ENCODE results near the gene SH2D5.

Gene SH2D5

DNA sequence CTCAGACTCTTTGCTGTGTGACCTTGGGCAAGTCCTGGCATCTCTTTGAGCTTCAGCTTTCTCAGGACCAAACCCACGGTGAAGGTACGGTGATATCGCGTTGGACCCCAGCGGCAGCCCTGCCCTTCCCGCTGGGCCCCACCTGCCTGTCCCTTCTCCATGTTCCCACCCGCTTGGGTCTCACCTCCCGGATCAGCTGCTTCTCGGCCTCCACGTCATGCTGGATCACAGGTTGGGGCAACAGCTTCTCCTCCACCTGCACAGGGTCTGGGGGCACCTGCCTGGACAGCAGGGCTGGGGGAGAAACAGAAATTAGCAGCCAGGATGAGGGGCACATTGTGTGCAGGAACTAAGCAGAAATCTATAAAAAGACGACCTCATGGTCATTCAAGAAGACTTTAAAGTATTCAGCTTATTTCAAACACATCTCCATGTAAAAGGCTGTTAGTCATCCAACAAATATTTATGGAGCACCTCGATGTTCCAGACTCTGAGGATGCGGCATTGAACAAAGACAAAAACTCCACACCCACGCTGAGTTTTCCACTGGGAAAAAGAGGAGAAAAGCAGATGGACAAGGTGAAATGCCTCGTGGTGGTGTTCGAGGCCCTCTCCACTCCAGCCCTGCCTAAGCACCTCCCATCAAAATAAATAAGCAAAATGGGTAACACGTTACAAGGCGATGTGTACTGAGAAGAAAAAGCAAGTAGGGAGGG is 34.1 kb downstream of the SH2D5 start:
- TF ChIP-seq, protein P1, sequence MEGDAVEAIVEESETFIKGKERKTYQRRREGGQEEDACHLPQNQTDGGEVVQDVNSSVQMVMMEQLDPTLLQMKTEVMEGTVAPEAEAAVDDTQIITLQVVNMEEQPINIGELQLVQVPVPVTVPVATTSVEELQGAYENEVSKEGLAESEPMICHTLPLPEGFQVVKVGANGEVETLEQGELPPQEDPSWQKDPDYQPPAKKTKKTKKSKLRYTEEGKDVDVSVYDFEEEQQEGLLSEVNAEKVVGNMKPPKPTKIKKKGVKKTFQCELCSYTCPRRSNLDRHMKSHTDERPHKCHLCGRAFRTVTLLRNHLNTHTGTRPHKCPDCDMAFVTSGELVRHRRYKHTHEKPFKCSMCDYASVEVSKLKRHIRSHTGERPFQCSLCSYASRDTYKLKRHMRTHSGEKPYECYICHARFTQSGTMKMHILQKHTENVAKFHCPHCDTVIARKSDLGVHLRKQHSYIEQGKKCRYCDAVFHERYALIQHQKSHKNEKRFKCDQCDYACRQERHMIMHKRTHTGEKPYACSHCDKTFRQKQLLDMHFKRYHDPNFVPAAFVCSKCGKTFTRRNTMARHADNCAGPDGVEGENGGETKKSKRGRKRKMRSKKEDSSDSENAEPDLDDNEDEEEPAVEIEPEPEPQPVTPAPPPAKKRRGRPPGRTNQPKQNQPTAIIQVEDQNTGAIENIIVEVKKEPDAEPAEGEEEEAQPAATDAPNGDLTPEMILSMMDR (IDR thresholded peaks at IDR 0.05; ENCODE audit: control extremely low read depth, extremely low read depth, low read depth, missing control alignments): no peak
- CTCF ChIA-PET: interaction anchor here (1.2 to 9.7 kb wide), 7 partner anchors 9 to 670 kb away, joined by 3 to 122 read pairs (median 35); partner anchors contain the start of gene KIF17
- POLR2A ChIA-PET: no interaction called here
- no peak for DNase-seq (ENCODE audit: extremely low spot score)

DNA sequence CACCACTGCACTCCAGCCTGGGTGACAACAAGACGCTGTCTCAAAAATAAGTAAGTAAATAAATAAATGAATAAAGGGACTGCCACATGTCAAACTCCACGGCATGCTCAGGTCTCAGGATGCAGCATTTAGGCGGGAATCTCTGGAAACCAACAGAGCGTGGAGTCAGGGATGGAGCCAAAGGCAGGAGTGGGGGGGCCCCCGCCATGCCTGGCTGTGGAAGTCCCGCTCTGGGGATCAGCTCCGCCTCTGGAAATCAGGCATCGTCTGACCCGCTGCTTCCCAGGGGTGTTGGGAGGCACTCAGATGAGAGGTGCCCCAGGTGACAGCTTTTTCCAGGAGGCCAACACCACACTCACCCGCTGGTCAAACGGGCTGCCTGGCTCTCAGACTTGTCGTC is 34.9 kb downstream of the SH2D5 start:
- TF ChIP-seq, protein P1 (IDR thresholded peaks at IDR 0.05; ENCODE audit: control extremely low read depth, extremely low read depth, low read depth, missing control alignments): no peak
- CTCF ChIA-PET: interaction anchor here (0.9 to 9.7 kb wide), 28 partner anchors 10 to 672 kb away, joined by 3 to 122 read pairs (median 4); partner anchors contain the start of genes DDOST, KIF17 and SH2D5
- DNase-seq (ENCODE audit: extremely low spot score): no peak
- POLR2A ChIA-PET: no interaction called here

DNA sequence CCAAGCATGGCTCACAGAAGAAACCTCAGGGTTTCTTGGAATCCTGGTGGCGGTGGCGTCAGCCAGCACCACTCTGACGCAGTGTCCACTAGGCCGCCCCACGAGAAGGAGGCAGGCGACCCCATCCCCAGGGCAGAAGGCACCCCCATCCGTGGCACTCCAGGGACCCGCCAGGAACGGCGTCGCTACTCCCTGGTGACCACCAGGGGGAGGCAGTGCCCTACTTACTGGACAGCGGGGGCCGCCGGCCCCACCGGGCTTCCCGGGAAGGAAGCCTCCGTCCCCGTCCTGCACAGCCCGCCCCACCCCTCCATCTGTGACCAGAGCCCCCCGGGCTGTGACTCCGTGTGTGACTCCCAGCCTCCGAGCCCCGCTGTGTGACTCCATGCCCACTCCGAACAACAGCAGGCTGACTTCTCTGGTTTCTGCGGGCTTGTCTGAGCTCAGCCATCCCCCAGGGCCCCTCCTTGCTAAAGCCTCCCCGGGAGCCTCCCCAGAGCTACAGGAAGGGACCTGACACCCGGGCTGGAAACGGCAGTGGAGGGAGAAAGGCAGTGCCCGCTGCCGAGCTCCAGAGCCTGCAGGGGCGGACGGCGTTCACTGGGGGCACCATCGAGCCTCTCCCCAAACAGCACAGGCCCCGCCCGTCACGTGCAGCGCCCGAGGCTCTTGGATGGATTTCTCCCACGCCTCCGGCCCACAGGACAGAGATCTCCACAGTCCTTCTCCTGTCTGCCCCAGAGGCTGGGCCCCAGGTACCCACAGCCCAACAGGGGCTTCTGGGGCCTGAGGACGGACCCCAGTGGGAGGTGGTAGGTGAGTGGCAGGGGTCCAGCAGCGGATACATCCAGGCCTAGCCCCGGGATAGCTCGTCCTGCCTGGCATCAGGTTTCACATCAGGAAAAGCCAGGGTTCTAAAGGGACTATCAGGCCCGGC is 35.8 kb downstream of the SH2D5 start:
- peak; percentile 90 for DNase-seq (ENCODE audit: extremely low spot score)
- ChIA-PET CTCF (interaction anchor here (0.6 to 9.7 kb wide), 57 partner anchors 9 to 673 kb away, joined by 3 to 122 read pairs (median 4); partner anchors contain the start of genes DDOST, HP1BP3, KIF17 and SH2D5), POLR2A (no interaction called here)
- TF ChIP-seq, protein P1 (IDR thresholded peaks at IDR 0.05; ENCODE audit: control extremely low read depth, extremely low read depth, low read depth, missing control alignments): peak; percentile 85

DNA sequence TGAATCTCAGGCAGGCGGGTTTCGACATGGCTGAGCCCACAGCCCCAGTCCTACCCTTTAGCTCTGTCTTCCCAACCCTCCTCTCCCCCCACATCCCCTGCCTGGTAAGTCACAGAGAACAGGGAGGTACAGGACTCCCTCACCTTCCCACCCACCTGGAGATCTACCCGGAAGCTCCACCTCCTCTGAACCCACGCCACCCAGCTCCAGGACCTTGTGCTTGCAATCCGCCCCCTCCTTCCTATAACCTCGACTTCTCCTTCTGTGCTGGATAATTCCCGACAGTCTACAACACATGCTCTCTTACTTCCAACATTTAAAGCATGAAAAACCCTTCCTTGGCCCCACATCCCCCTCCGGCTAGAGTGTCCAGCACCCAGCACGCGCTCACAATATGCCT is 37.0 kb downstream of the SH2D5 start:
- TF ChIP-seq, protein P1 (IDR thresholded peaks at IDR 0.05; ENCODE audit: control extremely low read depth, extremely low read depth, low read depth, missing control alignments): no peak
- POLR2A ChIA-PET: interaction anchor here (0.6 kb wide), 1 partner anchor 89 kb away, joined by 4 read pairs; no protein-coding TSS in a partner anchor
- DNase-seq (ENCODE audit: extremely low spot score): no peak
- CTCF ChIA-PET: interaction anchor here (0.7 to 4.6 kb wide), 13 partner anchors 10 to 528 kb away, joined by 3 to 38 read pairs (median 4); partner anchors contain the start of genes HP1BP3, KIF17 and SH2D5

DNA sequence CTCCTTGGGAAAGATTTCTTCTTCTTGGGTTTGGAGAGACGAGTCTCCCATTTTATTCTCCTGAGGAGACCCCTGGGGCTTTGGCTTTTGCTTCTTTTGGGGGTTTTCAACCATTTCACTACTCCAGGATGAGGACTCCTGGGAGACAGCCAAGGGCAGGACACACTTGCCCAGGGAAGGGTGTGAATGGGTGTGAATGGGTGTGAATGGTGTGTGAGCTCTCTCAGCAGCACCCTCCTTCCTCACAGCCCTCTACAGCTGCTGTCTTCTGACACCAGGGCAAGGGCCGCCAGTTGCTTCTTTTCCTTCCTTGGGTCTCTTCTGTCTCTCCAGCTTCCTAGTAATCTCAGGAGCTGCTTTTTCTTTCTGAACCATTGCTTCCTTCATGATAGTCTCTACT is 38.9 kb downstream of the SH2D5 start:
- ChIA-PET CTCF (interaction anchor here (2.9 kb wide), 1 partner anchor 502 kb away, joined by 18 read pairs; no protein-coding TSS in a partner anchor), POLR2A (no interaction called here)
- DNase-seq (ENCODE audit: extremely low spot score): no peak
- TF ChIP-seq, protein P1 (IDR thresholded peaks at IDR 0.05; ENCODE audit: control extremely low read depth, extremely low read depth, low read depth, missing control alignments): no peak

DNA sequence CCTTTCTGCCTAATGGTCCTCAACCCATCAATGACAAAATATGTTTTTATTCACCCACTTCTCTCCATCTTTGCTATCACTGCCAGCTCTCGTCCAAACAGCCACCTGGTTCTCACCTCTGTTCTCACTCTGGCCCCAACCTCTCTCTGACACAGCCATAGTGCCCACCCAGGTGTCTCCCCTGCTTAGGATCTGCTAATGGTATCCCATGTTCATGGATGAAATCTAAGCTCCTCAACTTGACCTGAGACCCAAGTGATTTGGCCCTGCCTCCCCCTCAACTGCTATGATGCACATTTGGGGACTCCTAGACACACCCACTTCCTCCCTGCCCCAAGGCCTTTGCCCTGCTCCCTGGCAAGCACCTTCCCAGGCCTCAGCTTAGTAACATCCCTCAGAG is 40.6 kb downstream of the SH2D5 start:
- POLR2A ChIA-PET: no interaction called here
- TF ChIP-seq, protein P1 (IDR thresholded peaks at IDR 0.05; ENCODE audit: control extremely low read depth, extremely low read depth, low read depth, missing control alignments): no peak
- CTCF ChIA-PET: interaction anchor here (0.7 to 3.3 kb wide), 2 partner anchors 503 to 677 kb away, joined by 3 to 8 read pairs; no protein-coding TSS in a partner anchor
- no peak for DNase-seq (ENCODE audit: extremely low spot score)

Data from GM10248 (cell line).